GM12873 (cell line): ENCODE results near the gene UNC13D.
A peak's percentile ranks its signal among the peaks of the same experiment; 100 is the strongest.

ENCODE experiments used
- TF ChIP-seq, protein P1 (sequence below): IDR thresholded peaks from 2 replicates; pipeline ENCODE4 v1.5.1; 2012; ENCODE audit warnings: low read depth, mild to moderate bottlenecking, moderate library complexity, low read length, control low read depth; ENCODE audit not compliant: insufficient read depth; ENCODE audit errors: missing control alignments

UNC13D gene

DNA sequence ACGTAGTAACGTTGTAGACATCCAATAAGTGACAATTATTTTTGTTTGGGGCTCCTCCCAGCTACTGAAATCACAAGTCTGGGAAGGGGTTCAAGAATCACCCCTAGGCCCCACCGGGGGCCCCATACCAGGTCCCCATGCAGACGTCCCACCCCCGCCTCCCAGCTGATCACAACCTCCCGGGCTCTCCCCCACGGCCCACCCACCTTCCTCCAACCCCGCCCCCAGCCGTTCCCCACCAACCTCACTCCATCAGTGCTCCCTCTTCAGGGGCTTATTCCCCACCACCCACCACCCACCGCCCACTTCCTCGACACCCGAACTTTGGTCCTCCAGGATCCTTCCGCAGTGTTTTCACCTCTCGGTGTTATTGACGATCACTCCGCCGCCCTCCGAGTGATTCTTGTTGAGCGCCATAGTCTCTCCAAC, 10.7 kb upstream of the UNC13D start:
- TF ChIP-seq, protein P1, sequence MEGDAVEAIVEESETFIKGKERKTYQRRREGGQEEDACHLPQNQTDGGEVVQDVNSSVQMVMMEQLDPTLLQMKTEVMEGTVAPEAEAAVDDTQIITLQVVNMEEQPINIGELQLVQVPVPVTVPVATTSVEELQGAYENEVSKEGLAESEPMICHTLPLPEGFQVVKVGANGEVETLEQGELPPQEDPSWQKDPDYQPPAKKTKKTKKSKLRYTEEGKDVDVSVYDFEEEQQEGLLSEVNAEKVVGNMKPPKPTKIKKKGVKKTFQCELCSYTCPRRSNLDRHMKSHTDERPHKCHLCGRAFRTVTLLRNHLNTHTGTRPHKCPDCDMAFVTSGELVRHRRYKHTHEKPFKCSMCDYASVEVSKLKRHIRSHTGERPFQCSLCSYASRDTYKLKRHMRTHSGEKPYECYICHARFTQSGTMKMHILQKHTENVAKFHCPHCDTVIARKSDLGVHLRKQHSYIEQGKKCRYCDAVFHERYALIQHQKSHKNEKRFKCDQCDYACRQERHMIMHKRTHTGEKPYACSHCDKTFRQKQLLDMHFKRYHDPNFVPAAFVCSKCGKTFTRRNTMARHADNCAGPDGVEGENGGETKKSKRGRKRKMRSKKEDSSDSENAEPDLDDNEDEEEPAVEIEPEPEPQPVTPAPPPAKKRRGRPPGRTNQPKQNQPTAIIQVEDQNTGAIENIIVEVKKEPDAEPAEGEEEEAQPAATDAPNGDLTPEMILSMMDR = no peak

DNA sequence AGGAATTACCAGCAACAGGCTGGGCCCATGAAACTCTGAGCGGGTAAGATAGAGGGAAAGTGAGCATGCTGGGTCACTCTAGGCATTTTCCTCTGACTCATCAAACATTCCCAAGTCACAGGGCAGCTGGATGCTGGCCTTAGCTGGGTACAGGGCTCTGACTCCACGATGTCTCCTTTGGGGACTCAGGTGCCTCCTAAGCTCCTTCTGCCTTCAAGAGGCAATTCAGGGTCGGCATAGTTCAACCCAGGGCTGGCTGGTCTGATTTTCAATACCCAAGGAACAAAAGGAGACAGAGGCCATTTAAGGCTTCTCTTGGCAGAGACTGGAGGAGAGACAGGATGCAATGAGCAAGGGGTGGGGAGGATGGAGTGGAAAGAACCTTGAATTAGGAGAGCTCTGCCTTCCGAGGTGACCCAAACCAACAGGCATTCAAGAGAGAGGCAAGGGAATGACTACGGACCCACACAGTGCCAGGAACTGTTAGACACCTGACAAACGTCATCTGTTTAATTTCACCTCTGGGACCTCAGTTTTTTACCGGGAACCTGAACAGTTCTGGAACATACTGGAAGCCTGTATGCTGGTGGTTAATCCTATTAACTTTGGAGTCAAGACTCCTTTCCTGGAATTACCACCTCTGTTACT, 10.0 kb upstream of the UNC13D start:
- TF ChIP-seq, protein P1 = no peak

DNA sequence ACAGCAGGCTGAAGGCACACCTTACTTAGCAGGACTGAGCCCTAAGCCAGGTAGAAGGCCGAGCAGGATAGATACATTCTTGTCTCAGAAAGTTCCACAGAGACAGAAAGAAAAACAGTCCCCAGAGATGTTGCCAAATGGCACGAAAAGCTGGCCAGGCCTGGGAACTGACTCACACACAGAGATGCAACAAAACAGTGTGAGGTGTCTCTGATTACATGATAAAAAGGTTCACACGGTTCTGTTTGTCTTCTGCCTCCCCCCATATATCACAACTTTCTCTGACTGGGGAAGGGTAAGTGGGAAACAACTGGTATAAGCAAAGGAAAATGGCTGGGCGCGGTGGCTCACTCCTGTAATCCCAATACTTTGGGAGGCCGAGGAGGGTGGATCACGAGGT, 9.2 kb upstream of the UNC13D start:
- TF ChIP-seq, protein P1 = no peak

DNA sequence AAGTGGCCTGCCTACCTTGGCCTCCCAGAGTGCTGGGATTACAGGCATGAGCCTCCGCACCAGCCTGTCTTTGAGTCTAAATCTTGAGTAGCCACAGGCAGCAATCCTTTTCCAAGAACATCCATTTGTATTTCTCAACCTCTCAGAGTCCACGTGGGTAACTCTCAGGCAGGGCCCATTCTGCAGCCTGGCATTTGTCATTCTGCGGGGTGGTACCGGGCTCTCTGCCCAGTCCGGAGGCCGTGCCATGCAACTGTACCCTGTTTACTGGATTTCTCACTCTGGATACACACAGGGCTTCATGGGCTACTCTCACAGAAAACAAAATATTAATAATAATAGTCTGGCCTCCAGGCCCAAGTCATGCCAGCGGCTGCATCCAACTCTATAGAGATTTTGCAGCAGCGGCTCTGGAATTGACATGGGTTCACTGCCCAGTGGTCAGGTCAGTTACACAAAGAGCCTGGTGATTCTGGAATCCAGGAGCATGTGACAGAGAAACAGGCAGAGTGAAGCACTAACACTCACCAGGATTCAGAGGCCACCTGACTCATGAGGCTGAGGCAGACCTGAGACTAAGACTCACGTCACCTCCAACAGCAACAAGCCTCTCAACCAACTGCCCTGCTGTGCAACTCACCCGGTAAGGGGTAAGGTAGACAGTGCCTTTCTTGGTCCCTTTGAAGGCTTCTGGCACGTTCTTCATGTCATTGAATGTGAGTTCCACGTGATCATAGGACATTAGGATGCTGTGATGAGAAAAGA, 6.9 kb upstream of the UNC13D start:
- TF ChIP-seq, protein P1 = no peak

DNA sequence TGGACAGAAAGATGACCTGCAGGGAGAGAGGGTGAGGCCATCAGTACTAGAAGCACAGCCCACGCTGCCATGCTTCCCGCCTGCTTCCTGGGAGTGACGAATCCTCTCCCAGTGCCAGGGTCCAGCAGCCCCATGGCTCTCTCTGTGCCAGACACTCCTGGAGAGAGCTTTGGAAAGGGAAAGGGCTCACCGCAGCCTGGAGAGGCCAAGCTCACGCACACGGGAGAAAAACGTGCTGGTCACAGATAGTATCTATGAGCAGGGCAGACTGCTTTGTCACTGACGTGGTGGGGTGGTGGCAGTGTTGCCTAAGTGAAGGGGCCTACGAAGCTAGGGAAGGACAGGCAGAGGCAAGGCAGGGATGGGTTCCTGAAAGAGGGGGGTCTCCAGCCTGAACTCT, 5.5 kb upstream of the UNC13D start:
- TF ChIP-seq, protein P1 = no peak

DNA sequence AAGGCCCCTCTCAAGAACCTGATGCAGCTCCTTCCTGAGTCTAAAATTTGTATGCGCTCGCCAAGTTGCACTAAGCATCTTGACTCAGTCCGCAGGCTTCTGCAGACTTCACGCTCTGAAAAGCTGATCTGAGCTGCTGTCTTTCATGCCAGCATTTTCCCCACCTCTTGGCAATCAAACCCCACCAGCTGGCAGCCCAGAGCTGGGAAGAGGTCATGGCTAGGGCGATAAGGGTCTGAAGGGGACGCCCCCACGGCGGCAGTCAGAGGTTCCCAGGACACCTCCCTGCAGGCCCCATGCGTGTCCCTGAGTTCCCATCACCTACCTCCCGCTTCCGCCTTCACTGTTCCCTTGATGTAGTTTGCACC, 5.1 kb upstream of the UNC13D start:
- TF ChIP-seq, protein P1 = no peak

DNA sequence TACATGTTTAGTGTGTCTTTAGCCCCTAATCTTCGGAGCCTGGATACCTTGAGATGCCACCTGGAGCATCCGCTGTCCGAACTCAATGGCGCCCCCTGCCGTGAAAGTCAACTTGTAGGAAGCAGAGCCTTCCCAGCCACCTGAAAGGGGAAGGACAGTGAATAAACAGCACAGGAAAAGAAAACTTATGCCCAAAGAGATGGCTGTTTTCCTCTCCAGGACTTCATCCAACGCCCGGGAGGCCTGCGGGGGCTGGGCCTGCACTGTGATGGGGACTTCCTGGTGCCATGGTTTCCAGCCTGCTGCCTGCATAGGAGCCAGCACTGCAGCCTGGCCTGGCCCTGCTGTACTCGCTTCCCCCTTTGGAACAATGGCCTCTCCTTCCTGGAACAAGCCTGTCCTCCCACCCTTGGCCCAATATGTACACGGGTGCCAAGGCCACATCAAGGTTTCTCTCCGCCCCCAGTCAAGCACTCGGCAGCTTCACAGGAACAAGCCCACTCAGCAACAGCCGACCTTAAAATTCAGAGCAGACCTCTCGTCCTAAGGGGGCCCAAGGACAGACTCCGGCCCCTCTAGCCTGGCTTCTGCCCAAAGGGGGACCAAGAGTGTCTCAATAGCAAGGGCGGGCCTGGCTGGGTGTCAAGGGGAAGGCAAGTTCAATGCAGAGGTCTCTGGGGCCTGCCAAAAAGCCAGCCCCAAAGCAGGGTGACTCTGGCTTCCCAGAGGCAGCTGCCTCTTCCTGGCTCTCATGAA, 4.5 kb upstream of the UNC13D start:
- TF ChIP-seq, protein P1 = peak; percentile 84
